ENCODE data around the gene R3HDM1.
"Not testable (repeated sequence)": the region's sequence is repeated elsewhere in the genome, so short reads cannot be mapped to it uniquely, and the experiment has no call there.

Gene R3HDM1

DNA sequence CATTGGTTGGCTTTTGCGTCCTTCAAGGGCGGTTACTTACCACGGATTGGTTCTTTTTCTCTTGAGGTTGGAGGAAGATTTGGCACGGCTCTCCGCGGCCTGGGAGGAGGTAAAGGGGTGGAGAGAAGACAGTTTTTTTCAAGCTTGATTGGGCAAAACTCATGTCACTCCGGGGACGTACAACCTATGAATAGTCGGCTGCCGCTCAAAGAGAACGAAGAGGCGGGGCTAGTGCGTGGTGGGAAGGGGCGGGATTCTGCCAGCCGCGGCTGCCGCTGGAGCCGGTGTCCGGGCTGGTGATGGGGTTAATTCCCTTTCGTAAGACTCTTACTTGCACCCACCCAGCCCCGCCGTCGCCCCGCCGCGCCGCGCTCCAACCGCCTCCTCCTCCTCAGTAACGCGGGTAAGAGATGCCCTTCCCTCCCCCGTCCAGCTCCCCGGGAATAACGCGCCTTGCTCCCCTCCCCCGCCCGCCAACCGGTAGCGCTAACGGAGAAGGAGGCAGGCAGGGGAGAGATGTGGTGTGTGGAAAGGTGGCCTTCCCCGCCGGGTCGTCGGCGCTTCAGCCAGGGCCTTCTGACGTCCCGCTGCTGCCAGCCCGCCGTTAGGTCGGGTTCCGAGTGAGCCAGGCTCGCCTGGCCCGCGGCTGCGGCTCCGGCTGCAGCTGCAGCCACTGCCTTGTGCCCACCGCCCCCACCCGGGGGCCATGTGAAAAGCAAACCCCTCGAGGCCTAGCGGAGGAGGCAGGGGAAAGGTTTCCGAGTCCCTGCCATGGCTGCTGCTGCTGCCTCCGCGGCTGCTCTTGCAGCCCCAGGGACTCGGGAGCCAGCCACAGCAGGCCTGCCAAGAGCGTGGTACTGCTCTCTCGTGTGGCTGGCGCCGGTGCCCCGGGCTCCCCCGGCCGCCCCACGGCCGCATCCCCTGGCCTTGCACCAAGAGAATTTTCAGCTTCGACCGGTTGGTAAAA, at the start of gene R3HDM1:
Gene R3HDM1 (plus strand): TSS at position 254 of the 967 bp plus-strand sequence. CDS start 73,362 bp downstream, outside the sequence.
- DNase-seq = peak; percentile 82 to 88 (median 85)

DNA sequence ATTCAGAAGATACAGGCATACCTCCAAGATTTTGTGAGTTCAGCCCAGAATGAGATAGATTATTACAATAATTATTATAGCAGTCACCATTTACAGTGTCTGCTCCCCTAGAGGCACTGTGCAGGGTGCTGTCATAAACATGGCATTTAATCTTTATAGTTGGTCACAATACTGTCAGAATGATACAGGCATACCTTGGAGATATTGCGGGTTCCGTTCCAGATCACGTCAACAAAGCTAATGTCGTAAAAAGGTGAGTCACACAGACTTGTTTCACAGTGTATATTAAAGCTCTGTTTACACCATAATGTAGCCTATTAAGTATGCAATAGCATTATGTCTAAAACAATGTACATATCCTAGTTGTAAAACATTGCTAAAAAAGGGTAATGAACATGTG, 45.8 kb upstream of the R3HDM1 start:
- DNase-seq = no peak

GRCh38 chr2:135490376-135490775, 40.9 kb upstream of the R3HDM1 start:
- no peak for DNase-seq

- DNase-seq = no peak
These were observed 36.8 kb upstream of the R3HDM1 start for GRCh38 chr2:135494503-135494902.

DNA sequence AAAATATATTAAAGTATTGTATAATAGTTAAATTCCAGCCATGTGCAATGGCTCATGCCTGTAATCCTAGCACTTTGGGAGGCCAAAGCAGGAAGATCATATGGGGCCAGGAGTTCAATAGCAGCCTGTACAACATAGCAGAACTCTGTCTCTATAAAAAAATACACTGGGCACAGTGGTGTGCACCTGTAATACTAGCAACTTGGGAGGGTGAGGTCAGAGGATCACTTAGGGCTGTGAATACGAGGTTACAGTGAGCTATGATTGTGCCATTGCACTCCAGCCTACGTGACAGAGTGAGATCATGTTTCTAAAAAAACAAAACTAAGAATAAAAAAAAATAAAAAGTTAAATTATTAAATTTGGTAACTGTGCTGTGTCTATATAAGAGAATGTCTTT, 36.4 kb upstream of the R3HDM1 start:
- no peak for DNase-seq

GRCh38 chr2:135498588-135498987, 32.7 kb upstream of the R3HDM1 start:
- not testable (repeated sequence) for DNase-seq

DNA sequence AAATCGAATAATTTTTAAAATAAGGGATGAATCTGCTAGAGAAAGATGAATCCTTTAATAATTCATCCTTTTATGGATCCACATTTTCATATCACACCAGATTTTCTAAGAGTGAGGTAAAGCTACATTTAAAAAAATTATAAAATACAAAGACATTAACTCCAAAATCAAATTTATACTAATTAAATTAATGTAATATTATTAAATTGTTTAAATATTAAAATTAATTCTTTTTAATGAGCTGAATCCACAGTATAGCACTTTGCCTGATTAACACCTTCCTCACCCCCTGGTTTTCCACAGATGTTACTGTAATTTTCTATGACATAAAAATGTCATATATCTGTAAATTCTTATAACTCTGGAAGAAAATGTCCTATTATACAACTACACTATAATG, 26.5 kb upstream of the R3HDM1 start:
- DNase-seq = no peak

GRCh38 chr2:135510577-135510976, 20.7 kb upstream of the R3HDM1 start:
- DNase-seq = no peak

- no peak for DNase-seq
These were observed 19.2 kb upstream of the R3HDM1 start for GRCh38 chr2:135512099-135512498.

DNA sequence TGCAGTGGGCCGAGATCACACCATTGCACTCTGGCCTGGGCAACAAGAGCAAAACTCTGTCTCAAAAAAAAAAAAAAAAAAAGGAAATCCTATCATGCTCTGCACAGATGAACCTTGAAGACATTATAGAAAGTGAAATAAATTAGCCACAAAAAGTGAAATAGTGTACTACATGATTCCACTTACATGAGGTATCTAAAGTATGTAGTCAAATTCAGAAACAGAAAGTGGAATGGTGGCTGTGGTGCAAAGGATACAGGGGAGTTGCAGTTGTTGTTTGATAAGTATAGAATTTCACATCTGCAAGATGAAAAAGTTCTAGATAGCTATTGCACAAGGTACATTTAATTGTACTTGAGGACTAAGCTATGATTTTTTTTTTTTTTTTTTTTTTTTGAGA, 5.5 kb upstream of the R3HDM1 start:
- DNase-seq = no peak

DNA sequence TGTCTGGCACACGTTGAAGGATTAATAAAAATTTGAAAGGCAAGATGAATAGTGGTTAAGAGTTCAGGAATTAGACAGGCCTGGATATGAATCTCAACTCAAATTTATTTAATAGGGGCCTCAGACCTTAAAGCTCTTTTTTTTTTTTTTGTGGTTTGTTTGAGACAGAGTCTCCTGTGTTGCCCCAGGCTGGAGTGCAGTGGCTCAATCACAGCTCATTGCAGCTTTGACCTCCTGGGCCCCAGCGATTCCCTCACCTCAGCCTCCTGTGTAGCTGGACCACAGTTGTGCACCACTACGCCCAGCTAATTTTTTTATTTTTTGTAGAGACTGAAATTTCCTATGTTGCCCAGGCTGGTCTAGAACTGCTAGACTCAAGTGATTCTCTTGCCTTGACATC, 3.3 kb upstream of the R3HDM1 start:
- DNase-seq = no peak

DNA sequence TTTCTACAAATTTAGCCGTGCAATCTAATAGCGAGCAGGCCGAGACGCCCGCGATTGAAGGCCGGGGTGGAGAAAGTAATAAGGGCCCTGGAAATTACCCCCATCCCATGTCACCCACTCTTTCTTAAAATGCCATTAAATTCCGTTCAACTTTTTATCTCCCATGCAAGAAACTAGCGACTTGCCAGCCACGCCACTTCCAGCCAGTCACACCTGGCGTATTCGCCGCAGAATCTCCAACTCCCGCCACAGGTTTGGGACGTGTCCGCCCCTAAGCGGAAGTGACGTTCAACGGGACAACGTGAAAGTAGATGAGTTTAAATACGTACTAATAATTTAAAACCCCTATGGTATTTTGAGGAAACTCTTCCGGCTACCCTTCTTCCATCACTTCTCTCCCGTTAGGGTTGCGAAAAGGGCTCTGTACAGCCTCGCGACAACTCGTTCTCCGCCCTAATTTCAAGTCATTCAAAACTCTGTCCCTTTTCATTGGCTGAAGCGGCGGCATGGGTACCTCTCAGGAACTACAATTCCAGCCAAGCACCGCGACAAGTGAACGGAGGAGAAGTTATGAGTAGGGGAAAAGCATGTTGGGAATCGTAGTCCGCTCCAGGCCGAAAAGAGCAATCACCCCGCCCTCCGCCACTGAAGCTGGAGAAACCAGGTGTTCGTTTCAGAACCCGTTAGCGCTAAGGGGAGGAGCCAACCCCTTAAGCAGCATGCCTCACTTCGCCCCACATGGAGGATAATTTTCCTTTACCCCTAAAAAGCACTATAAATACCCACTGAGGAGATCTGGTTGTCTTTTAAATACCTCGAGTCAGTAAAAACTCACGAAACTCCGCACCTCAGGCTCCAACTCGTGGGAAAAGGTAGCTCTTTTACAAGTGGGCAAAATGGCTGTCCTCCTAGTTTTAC, 712 bp upstream of the R3HDM1 start, which contains the start of gene ZRANB3:
Gene ZRANB3 (minus strand): TSS at position 906 of the 918 bp plus-strand sequence.
- DNase-seq = peak; percentile 75 to 89 (median 86)

GRCh38 chr2:135532581-135532980, 1.3 kb downstream of the R3HDM1 start:
- no peak for DNase-seq

DNA sequence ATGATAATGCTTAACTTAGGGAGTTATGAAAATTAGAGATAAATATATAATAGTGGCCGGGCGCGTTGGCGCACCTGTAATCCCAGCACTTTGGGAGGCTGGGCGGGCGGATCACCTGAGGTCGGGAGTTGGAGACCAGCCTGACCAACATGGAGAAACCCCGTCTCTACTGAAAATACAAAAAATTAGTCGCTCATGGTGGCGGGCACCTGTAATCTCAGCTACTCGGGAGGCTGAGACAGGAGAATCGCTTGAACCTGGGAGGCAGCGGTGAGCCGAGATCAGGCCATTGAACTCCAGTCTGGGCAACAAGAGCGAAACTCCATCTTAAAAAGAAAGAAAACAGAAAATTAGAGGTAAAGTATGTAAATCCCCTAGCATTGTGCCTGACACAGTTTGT, 2.3 kb downstream of the R3HDM1 start:
- not testable (repeated sequence) for DNase-seq

GRCh38 chr2:135546436-135546835, 15.2 kb downstream of the R3HDM1 start:
- no peak for DNase-seq

DNA sequence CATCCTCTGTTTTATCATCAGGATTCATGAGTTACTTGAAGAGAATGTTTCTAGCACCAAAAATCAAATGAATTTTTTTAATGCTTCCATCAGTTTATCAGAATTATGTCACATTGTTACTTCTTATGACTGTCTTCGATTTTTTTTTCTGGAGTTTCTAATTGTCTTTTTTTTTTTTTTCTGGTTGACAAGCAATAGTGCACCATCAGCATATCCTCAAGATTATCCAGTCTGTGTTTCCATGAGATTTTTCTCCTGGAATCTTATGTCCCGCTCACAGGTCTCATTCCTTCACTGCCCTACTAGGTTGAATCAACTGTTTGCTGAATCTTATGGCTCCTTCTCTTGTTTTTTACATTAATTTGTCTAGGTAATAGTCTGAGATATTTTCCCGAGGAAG, 16.0 kb downstream of the R3HDM1 start:
- DNase-seq = no peak

GRCh38 chr2:135551356-135551755, 20.1 kb downstream of the R3HDM1 start:
- no peak for DNase-seq

GRCh38 chr2:135552887-135553286, 21.6 kb downstream of the R3HDM1 start:
- DNase-seq = no peak

GRCh38 chr2:135555311-135555710, 24.0 kb downstream of the R3HDM1 start:
- DNase-seq = no peak

DNA sequence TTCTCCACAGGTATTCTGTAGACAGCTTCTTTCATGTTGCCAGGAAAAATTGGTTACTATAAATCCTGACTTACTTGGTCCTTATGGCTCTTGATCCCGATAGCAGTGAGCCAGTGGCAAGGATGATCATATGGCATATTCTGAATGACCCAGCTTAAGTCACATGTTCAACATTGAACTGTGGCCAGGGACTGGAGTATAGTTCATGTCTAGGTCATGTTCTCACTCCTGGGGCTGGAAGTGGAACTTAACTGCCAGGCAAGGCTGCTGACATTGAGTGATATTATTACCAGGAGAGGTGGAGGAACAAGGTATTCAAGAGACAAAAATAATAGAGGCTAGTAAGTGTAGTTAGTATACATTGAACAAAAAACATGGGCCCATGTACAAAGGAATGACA, 26.2 kb downstream of the R3HDM1 start:
- DNase-seq = no peak

DNA sequence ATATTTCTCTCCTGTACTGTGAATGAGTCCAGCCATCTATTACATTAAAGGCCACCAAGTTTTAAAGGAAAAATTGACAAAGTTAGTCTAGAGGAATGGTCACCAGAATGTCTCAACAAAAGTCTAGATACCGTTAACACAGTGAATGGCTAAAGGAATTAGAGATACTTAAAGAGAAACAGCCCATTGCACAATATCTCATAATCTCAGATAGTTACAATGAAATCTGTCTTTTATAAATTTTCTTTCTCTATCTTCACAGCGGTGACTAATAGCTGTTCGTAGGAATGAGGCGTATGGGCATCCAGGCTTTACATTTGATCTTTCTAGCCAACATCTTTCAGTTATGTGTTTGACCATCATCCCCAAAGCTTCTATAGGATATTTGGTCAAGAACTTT, 30.6 kb downstream of the R3HDM1 start:
- no peak for DNase-seq

GRCh38 chr2:135563793-135564192, 32.5 kb downstream of the R3HDM1 start:
- no peak for DNase-seq

- no peak for DNase-seq
These were observed 39.6 kb downstream of the R3HDM1 start for GRCh38 chr2:135570884-135571283.

Data from activated CD4-positive, CD25-positive, alpha-beta regulatory T cell (primary cell).